GM12873 (cell line): ENCODE results near the gene KCNN4.

Experiments used
- CTCF ChIP-seq: IDR thresholded peaks from 2 replicates; pipeline ENCODE4 v1.5.1; 2012; ENCODE audit warnings: low read depth, mild to moderate bottlenecking, moderate library complexity, low read length, control low read depth; ENCODE audit not compliant: insufficient read depth; ENCODE audit errors: missing control alignments

Gene KCNN4

GRCh38 chr19:43802216-43802951 is 21.6 kb upstream of the KCNN4 start, which contains the start of gene LYPD5:
TSS of gene LYPD5 (minus strand) at chr19:43802447. CDS start at chr19:43802380, 67 bp downstream.
- no peak for TF ChIP-seq CTCF

- TF ChIP-seq CTCF = no peak
Measured at GRCh38 chr19:43799502-43800142, 18.8 kb upstream of the KCNN4 start.

- TF ChIP-seq CTCF = no peak
Measured at GRCh38 chr19:43798546-43799409, 18.0 kb upstream of the KCNN4 start.

GRCh38 chr19:43798026-43798545 is 17.3 kb upstream of the KCNN4 start:
- TF ChIP-seq CTCF = no peak

GRCh38 chr19:43797556-43797955 is 16.8 kb upstream of the KCNN4 start:
- no peak for TF ChIP-seq CTCF

GRCh38 chr19:43797118-43797517 is 16.3 kb upstream of the KCNN4 start:
- no peak for TF ChIP-seq CTCF
